B cell (primary cell): ENCODE data around the gene BTF3. TPM values are rescaled to one million over a fixed set of nuclear protein-coding genes. Genes with fewer than 3 reads are reported as not detected.

ENCODE experiments used
- ATAC-seq: fragments of 200-7000 bp; cut with Tn5 transposase; one replicate; pipeline ENCODE4 v1.10.0; 2021; ENCODE audit warnings: low read depth, mild to moderate bottlenecking, moderate number of reproducible peaks, moderate library complexity
- CTCF ChIA-PET: fragments of 350-600 bp; sonication (Branson Sonifier 250); formaldehyde crosslinking; loops from one replicate; lab custom pipeline; 2021; ENCODE audit warnings: antibody characterized with exemption, inconsistent platforms; lab: Charles Lee
- POLR2A ChIA-PET: fragments of 350-600 bp; sonication (Branson Sonifier 250); formaldehyde crosslinking; loops from one replicate; lab custom pipeline; 2021; ENCODE audit warnings: antibody characterized with exemption; lab: Charles Lee
- DNase-seq: peaks from one replicate; pipeline ENCODE4 v3.0.0; 2013
- H2AFZ ChIP-seq: 2 replicates; pipeline ENCODE4 v1.6.1; 2012; ENCODE audit warnings: mild to moderate bottlenecking, low read depth, low read length; ENCODE audit not compliant: insufficient read depth, poor library complexity, severe bottlenecking
- H3K27ac ChIP-seq, 2 donors: 1 replicate in 1 of 2; 2 replicates in 1 of 2; pipeline ENCODE4 v1.5.1; 2012 to 2013; ENCODE audit warnings: low read length in 2 of 2, mild to moderate bottlenecking in 2 of 2, moderate library complexity in 1 of 2
- H3K27me3 ChIP-seq, 4 experiments: fragments of 200-600 bp in 1 of 4; sonication (generic) in 1 of 4; replicated peaks in 1 of 4; 1 replicate in 2 of 4; 2 replicates in 2 of 4; pipeline versions ENCODE4 v1.6.1 to v1.7.0; 2013 to 2016; ENCODE audit warnings: low read length in 3 of 4, mild to moderate bottlenecking in 2 of 4, mixed read lengths in 1 of 4, moderate library complexity in 1 of 4; ENCODE audit not compliant: insufficient read depth in 4 of 4, control insufficient read depth in 3 of 4; ENCODE audit errors: control extremely low read depth in 1 of 4
- H3K36me3 ChIP-seq, 2 experiments: replicated peaks in 1 of 2; 1 replicate in 1 of 2; 2 replicates in 1 of 2; pipeline versions ENCODE4 v1.6.1 to v1.7.1; 2013; ENCODE audit warnings: low read length in 1 of 2; ENCODE audit not compliant: insufficient read depth in 2 of 2, control insufficient read depth in 1 of 2; ENCODE audit errors: control extremely low read depth in 1 of 2, extremely low read depth in 1 of 2
- H3K4me1 ChIP-seq, 2 donors: fragments of 200-600 bp in 1 of 2; sonication (generic) in 1 of 2; 1 replicate in 1 of 2; 2 replicates in 1 of 2; pipeline versions ENCODE4 v1.5.1 to v1.6.1; 2013 to 2017; ENCODE audit warnings: low read length in 2 of 2; ENCODE audit not compliant: control insufficient read depth in 2 of 2, insufficient read depth in 2 of 2
- H3K4me2 ChIP-seq: replicated peaks from 2 replicates; pipeline ENCODE3; 2012; ENCODE audit warnings: mild to moderate bottlenecking, low read depth, low read length; ENCODE audit not compliant: poor library complexity, severe bottlenecking
- H3K4me3 ChIP-seq, 5 experiments: fragments of 200-600 bp in 1 of 5; sonication (generic) in 1 of 5; 1 replicate in 3 of 5; 2 replicates in 2 of 5; pipeline versions ENCODE4 v1.5.1 to v1.7.0; 2011 to 2016; ENCODE audit warnings: low read length in 4 of 5, mild to moderate bottlenecking in 4 of 5, low read depth in 2 of 5, control low read depth in 1 of 5, moderate library complexity in 1 of 5; ENCODE audit not compliant: insufficient read depth in 1 of 5; ENCODE audit errors: control extremely low read depth in 1 of 5, extremely low read depth in 1 of 5
- H3K79me2 ChIP-seq: fragments of 200-600 bp; sonication (generic); one replicate; pipeline ENCODE4 v1.6.0; 2016; ENCODE audit warnings: low read length; ENCODE audit not compliant: control insufficient read depth, insufficient read depth
- H3K9ac ChIP-seq: fragments of 200-600 bp; sonication (generic); 2 replicates; pipeline ENCODE4 v1.6.1; 2017; ENCODE audit warnings: mild to moderate bottlenecking, low read length, moderate library complexity
- H3K9me3 ChIP-seq, 3 donors: one replicate each; pipeline versions ENCODE4 v1.6.1 to v1.7.1; 2013; ENCODE audit warnings: low read length in 2 of 3; ENCODE audit not compliant: control insufficient read depth in 2 of 3, insufficient read depth in 1 of 3; ENCODE audit errors: control extremely low read depth in 1 of 3
- H4K20me1 ChIP-seq: 2 replicates; pipeline ENCODE4 v1.6.0; 2012; ENCODE audit warnings: mild to moderate bottlenecking, low read length; ENCODE audit not compliant: insufficient read depth, control insufficient read depth, poor library complexity, severe bottlenecking
- H3K27ac Mint-ChIP-seq: one replicate; pipeline ENCODE4 v1.8.0; 2021; ENCODE audit warnings: mixed read lengths
- H3K27me3 Mint-ChIP-seq: one replicate; pipeline ENCODE4 v1.8.0; 2021; ENCODE audit warnings: mixed read lengths
- H3K4me1 Mint-ChIP-seq: one replicate; pipeline ENCODE4 v1.8.0; 2021; ENCODE audit warnings: mixed read lengths
- H3K4me3 Mint-ChIP-seq: one replicate; pipeline ENCODE4 v1.8.0; 2021; ENCODE audit warnings: mixed read lengths
- H3K9me3 Mint-ChIP-seq: one replicate; pipeline ENCODE4 v1.8.0; 2022; ENCODE audit warnings: mixed read lengths; ENCODE audit not compliant: insufficient read depth
- CTCF ChIP-seq: fragments of 200-600 bp; IDR thresholded peaks from one replicate; pipeline ENCODE4 v1.8.0; 2022; ENCODE audit warnings: antibody characterized with exemption, mild to moderate bottlenecking
- EZH2 ChIP-seq: IDR thresholded peaks from 2 replicates; pipeline ENCODE4 v1.6.1; 2012; ENCODE audit warnings: borderline replicate concordance, low read depth, mild to moderate bottlenecking, moderate library complexity, low read length; ENCODE audit not compliant: insufficient read depth, poor library complexity, severe bottlenecking
- WGBS: methylation state at CpG from one replicate; pipeline ENCODE4 v1.1.5; 2013; ENCODE audit warnings: missing lambda C conversion rate; ENCODE audit not compliant: insufficient coverage; 5-methylcytosine and 5-hydroxymethylcytosine counted together
- intact Hi-C: fragments of 100-400 bp; cut with micrococcal nuclease; formaldehyde crosslinking; loops from one replicate; pipeline ENCODE4 v1.10.0; 2022
- polyA plus RNA-seq: library from polyadenylated mRNA; depleted of rRNA; stranded (reverse); fragments of >200 nt; gene quantifications from 2 replicates; pipeline ENCODE4 v1.2.3, GENCODE V29; 2012
- total RNA-seq, 2 donors: library from RNA; stranded (reverse); fragments of 120-200 nt in 1 of 2; gene quantifications; 1 replicate in 1 of 2; 2 replicates in 1 of 2; pipeline versions ENCODE4 v1.2.3 to v1.2.4, GENCODE V29; 2013 to 2022

BTF3 gene
- total and polyA plus RNA-seq, 2 donors (not counting 1 experiment from before 2014, with no cell fraction given) = 309 to 466 TPM

- no peak overlapping the region for H3K4me2 ChIP-seq
- Mint-ChIP-seq H3K4me3 (no peak overlapping the region), H3K4me1 (no peaks in the 10 kb centered on the region), H3K27me3 (peaks cover 25% of the 10 kb centered on the region), H3K9me3 (no peaks in the 10 kb centered on the region), H3K27ac (no peak overlapping the region)
- TF ChIP-seq CTCF = no peak
- no peak for TF ChIP-seq EZH2
- H3K27ac ChIP-seq = no peak overlapping the region
- H3K9me3 ChIP-seq = no peaks in the 10 kb centered on the region
- no peak for DNase-seq
- H4K20me1 ChIP-seq = no peaks in the 10 kb centered on the region
- no peaks in the 10 kb centered on the region for H3K4me1 ChIP-seq
- POLR2A ChIA-PET = no interaction called here
- no peaks in the 10 kb centered on the region for H3K36me3 ChIP-seq
- no peak overlapping the region for H2AFZ ChIP-seq
- no peak overlapping the region for H3K9ac ChIP-seq
- H3K27me3 ChIP-seq = peaks cover 0 to 6% (median under 1%) of the 10 kb centered on the region in 4 experiments
- no CpG with 5 or more reads among the region's 1 CpG for WGBS
- intact Hi-C loops = no loop called here
- CTCF ChIA-PET = interaction anchor here (1.1 kb wide), 1 partner anchor 14 kb away, joined by 3 read pairs; no protein-coding TSS in a partner anchor
- H3K4me3 ChIP-seq = no peak overlapping the region
- H3K79me2 ChIP-seq = no peaks in the 10 kb centered on the region
- no peak for ATAC-seq
These were observed 47.1 kb downstream of the BTF3 start for GRCh38 chr5:73545403-73545779.

GRCh38 chr5:73550016-73550415 is 51.8 kb downstream of the BTF3 start:
- Histone ChIP-seq H3K4me2 (no peak overlapping the region), H3K36me3 (peaks cover 7 to 23% of the 10 kb centered on the region in 2 experiments), H3K4me1 (no peaks in the 10 kb centered on the region), H3K9ac (no peak overlapping the region), H2AFZ (no peak overlapping the region), H3K27ac (no peak overlapping the region), H3K9me3 (no peaks in the 10 kb centered on the region), H3K79me2 (no peaks in the 10 kb centered on the region), H3K27me3 (no peaks in the 10 kb centered on the region), H3K4me3 (no peak overlapping the region), H4K20me1 (no peaks in the 10 kb centered on the region)
- Mint-ChIP-seq H3K4me3 (no peak overlapping the region), H3K9me3 (no peaks in the 10 kb centered on the region), H3K27ac (no peak overlapping the region), H3K4me1 (no peaks in the 10 kb centered on the region), H3K27me3 (peaks cover 4% of the 10 kb centered on the region)
- ATAC-seq (no peak), DNase-seq (no peak)
- no CpG with 5 or more reads among the region's 1 CpG for WGBS
- TF ChIP-seq EZH2 = no peak
- no peak for TF ChIP-seq CTCF
- ChIA-PET POLR2A (no interaction called here), CTCF (no interaction called here)
- intact Hi-C loops = no loop called here
